ENCODE measurements around the gene DOK5. TPM values are rescaled to one million over a fixed set of nuclear protein-coding genes. Genes with fewer than 3 reads are reported as not detected.
A peak's percentile ranks its signal among the peaks of the same experiment; 100 is the strongest.

Gene DOK5
- total and polyA plus RNA-seq, 4 donors = 19.1 to 45.7 (median 32.7) TPM

- peak in 1 of 6 donors; percentile 51 for DNase-seq (ENCODE audit: low read depth in 4 of 6, low spot score in 6 of 6)
- no peak overlapping the region for H3K27ac ChIP-seq (ENCODE audit: low read depth, low read length)
- H3K36me3 ChIP-seq (ENCODE audit: control insufficient read depth, insufficient read depth, low read length) = no peaks in the 10 kb centered on the region
- no peak overlapping the region for H3K4me3 ChIP-seq (ENCODE audit: low read depth, low read length)
- H3K9me3 ChIP-seq (ENCODE audit: control insufficient read depth, insufficient read depth, low read length) = no peaks in the 10 kb centered on the region
- H3K27me3 ChIP-seq (ENCODE audit: control insufficient read depth, insufficient read depth, low read length) = no peaks in the 10 kb centered on the region
- no peaks in the 10 kb centered on the region for H3K4me1 ChIP-seq (ENCODE audit: control insufficient read depth, insufficient read depth, low read length)
- 83% methylated on average over 1 of the region's 8 CpGs for WGBS (ENCODE audit: insufficient coverage)
Observed at GRCh38 chr20:54548849-54549248, 73.5 kb downstream of the DOK5 start.

GRCh38 chr20:54549658-54550326 is 74.4 kb downstream of the DOK5 start:
- no peaks in the 10 kb centered on the region for H3K4me1 ChIP-seq (ENCODE audit: control insufficient read depth, insufficient read depth, low read length)
- no peak overlapping the region for H3K27ac ChIP-seq (ENCODE audit: low read depth, low read length)
- no peaks in the 10 kb centered on the region for H3K9me3 ChIP-seq (ENCODE audit: control insufficient read depth, insufficient read depth, low read length)
- no peak overlapping the region for H3K4me3 ChIP-seq (ENCODE audit: low read depth, low read length)
- no peaks in the 10 kb centered on the region for H3K36me3 ChIP-seq (ENCODE audit: control insufficient read depth, insufficient read depth, low read length)
- no CpG with 5 or more reads among the region's 3 CpGs for WGBS (ENCODE audit: insufficient coverage)
- H3K27me3 ChIP-seq (ENCODE audit: control insufficient read depth, insufficient read depth, low read length) = no peaks in the 10 kb centered on the region
- peak in 2 of 6 donors; percentile 43 to 74 for DNase-seq (ENCODE audit: low read depth in 4 of 6, low spot score in 6 of 6)

GRCh38 chr20:54550776-54551396 is 75.5 kb downstream of the DOK5 start:
- H3K27ac ChIP-seq (ENCODE audit: low read depth, low read length) = no peak overlapping the region
- H3K36me3 ChIP-seq (ENCODE audit: control insufficient read depth, insufficient read depth, low read length) = no peaks in the 10 kb centered on the region
- H3K4me1 ChIP-seq (ENCODE audit: control insufficient read depth, insufficient read depth, low read length) = no peaks in the 10 kb centered on the region
- no peak for DNase-seq (ENCODE audit: low read depth in 4 of 6, low spot score in 6 of 6)
- WGBS (ENCODE audit: insufficient coverage) = no CpG with 5 or more reads among the region's 5 CpGs
- no peaks in the 10 kb centered on the region for H3K27me3 ChIP-seq (ENCODE audit: control insufficient read depth, insufficient read depth, low read length)
- H3K9me3 ChIP-seq (ENCODE audit: control insufficient read depth, insufficient read depth, low read length) = no peaks in the 10 kb centered on the region
- H3K4me3 ChIP-seq (ENCODE audit: low read depth, low read length) = no peak overlapping the region

- Histone ChIP-seq H3K9me3 (ENCODE audit: control insufficient read depth, insufficient read depth, low read length) (no peaks in the 10 kb centered on the region), H3K27me3 (ENCODE audit: control insufficient read depth, insufficient read depth, low read length) (no peaks in the 10 kb centered on the region), H3K27ac (ENCODE audit: low read depth, low read length) (no peak overlapping the region), H3K4me3 (ENCODE audit: low read depth, low read length) (no peak overlapping the region), H3K4me1 (ENCODE audit: control insufficient read depth, insufficient read depth, low read length) (no peaks in the 10 kb centered on the region), H3K36me3 (ENCODE audit: control insufficient read depth, insufficient read depth, low read length) (peaks cover 3% of the 10 kb centered on the region)
- peak in 1 of 6 donors; percentile 10 for DNase-seq (ENCODE audit: low read depth in 4 of 6, low spot score in 6 of 6)
Observed at GRCh38 chr20:54554006-54554405, 78.6 kb downstream of the DOK5 start.

GRCh38 chr20:54555150-54555549 is 79.8 kb downstream of the DOK5 start:
- no peak overlapping the region for H3K4me3 ChIP-seq (ENCODE audit: low read depth, low read length)
- WGBS (ENCODE audit: insufficient coverage) = 67% methylated on average over 1 of the region's 3 CpGs
- H3K27me3 ChIP-seq (ENCODE audit: control insufficient read depth, insufficient read depth, low read length) = no peaks in the 10 kb centered on the region
- DNase-seq (ENCODE audit: low read depth in 4 of 6, low spot score in 6 of 6) = peak in 1 of 6 donors; percentile 18
- no peak overlapping the region for H3K27ac ChIP-seq (ENCODE audit: low read depth, low read length)
- H3K36me3 ChIP-seq (ENCODE audit: control insufficient read depth, insufficient read depth, low read length) = peaks cover 3% of the 10 kb centered on the region
- no peaks in the 10 kb centered on the region for H3K4me1 ChIP-seq (ENCODE audit: control insufficient read depth, insufficient read depth, low read length)
- H3K9me3 ChIP-seq (ENCODE audit: control insufficient read depth, insufficient read depth, low read length) = no peaks in the 10 kb centered on the region

- Histone ChIP-seq H3K4me1 (ENCODE audit: control insufficient read depth, insufficient read depth, low read length) (no peaks in the 10 kb centered on the region), H3K27ac (ENCODE audit: low read depth, low read length) (no peak overlapping the region), H3K4me3 (ENCODE audit: low read depth, low read length) (no peak overlapping the region), H3K9me3 (ENCODE audit: control insufficient read depth, insufficient read depth, low read length) (no peaks in the 10 kb centered on the region), H3K36me3 (ENCODE audit: control insufficient read depth, insufficient read depth, low read length) (peaks cover 3% of the 10 kb centered on the region), H3K27me3 (ENCODE audit: control insufficient read depth, insufficient read depth, low read length) (no peaks in the 10 kb centered on the region)
- no peak for DNase-seq (ENCODE audit: low read depth in 4 of 6, low spot score in 6 of 6)
- WGBS (ENCODE audit: insufficient coverage) = no CpG with 5 or more reads among the region's 2 CpGs
Observed at GRCh38 chr20:54556406-54556805, 81.0 kb downstream of the DOK5 start.

- H3K4me1 ChIP-seq (ENCODE audit: control insufficient read depth, insufficient read depth, low read length) = no peaks in the 10 kb centered on the region
- no CpG with 5 or more reads among the region's 3 CpGs for WGBS (ENCODE audit: insufficient coverage)
- no peak overlapping the region for H3K27ac ChIP-seq (ENCODE audit: low read depth, low read length)
- no peaks in the 10 kb centered on the region for H3K27me3 ChIP-seq (ENCODE audit: control insufficient read depth, insufficient read depth, low read length)
- peak in 1 of 6 donors; percentile 28 for DNase-seq (ENCODE audit: low read depth in 4 of 6, low spot score in 6 of 6)
- no peaks in the 10 kb centered on the region for H3K9me3 ChIP-seq (ENCODE audit: control insufficient read depth, insufficient read depth, low read length)
- no peak overlapping the region for H3K4me3 ChIP-seq (ENCODE audit: low read depth, low read length)
- H3K36me3 ChIP-seq (ENCODE audit: control insufficient read depth, insufficient read depth, low read length) = peaks cover 3% of the 10 kb centered on the region
Observed at GRCh38 chr20:54557806-54558590, 82.6 kb downstream of the DOK5 start.

GRCh38 chr20:54559890-54560289 is 84.5 kb downstream of the DOK5 start:
- DNase-seq (ENCODE audit: low read depth in 4 of 6, low spot score in 6 of 6) = no peak
- no peaks in the 10 kb centered on the region for H3K27me3 ChIP-seq (ENCODE audit: control insufficient read depth, insufficient read depth, low read length)
- no peak overlapping the region for H3K4me3 ChIP-seq (ENCODE audit: low read depth, low read length)
- H3K9me3 ChIP-seq (ENCODE audit: control insufficient read depth, insufficient read depth, low read length) = no peaks in the 10 kb centered on the region
- H3K4me1 ChIP-seq (ENCODE audit: control insufficient read depth, insufficient read depth, low read length) = no peaks in the 10 kb centered on the region
- 100% methylated on average over 1 of the region's 3 CpGs for WGBS (ENCODE audit: insufficient coverage)
- no peak overlapping the region for H3K27ac ChIP-seq (ENCODE audit: low read depth, low read length)
- peaks cover 3% of the 10 kb centered on the region for H3K36me3 ChIP-seq (ENCODE audit: control insufficient read depth, insufficient read depth, low read length)

GRCh38 chr20:54560357-54560756 is 85.0 kb downstream of the DOK5 start:
- WGBS (ENCODE audit: insufficient coverage) = 89% methylated on average over 4 of the region's 4 CpGs
- Histone ChIP-seq H3K9me3 (ENCODE audit: control insufficient read depth, insufficient read depth, low read length) (no peaks in the 10 kb centered on the region), H3K4me3 (ENCODE audit: low read depth, low read length) (no peak overlapping the region), H3K4me1 (ENCODE audit: control insufficient read depth, insufficient read depth, low read length) (no peaks in the 10 kb centered on the region), H3K27me3 (ENCODE audit: control insufficient read depth, insufficient read depth, low read length) (no peaks in the 10 kb centered on the region), H3K27ac (ENCODE audit: low read depth, low read length) (no peak overlapping the region), H3K36me3 (ENCODE audit: control insufficient read depth, insufficient read depth, low read length) (peaks cover 3% of the 10 kb centered on the region)
- DNase-seq (ENCODE audit: low read depth in 4 of 6, low spot score in 6 of 6) = no peak

Measured in spinal cord (tissue), 10 donors.